ENCODE data around the gene TMEM245.

Gene TMEM245

GRCh38 chr9:109119439-109120203, at the start of gene TMEM245:
Gene TMEM245, minus strand, starts transcription at chr9:109119947. Its CDS starts 34 bp downstream, at chr9:109119913.
- DNase-seq = peak; percentile 92 to 100 (median 98)

DNA sequence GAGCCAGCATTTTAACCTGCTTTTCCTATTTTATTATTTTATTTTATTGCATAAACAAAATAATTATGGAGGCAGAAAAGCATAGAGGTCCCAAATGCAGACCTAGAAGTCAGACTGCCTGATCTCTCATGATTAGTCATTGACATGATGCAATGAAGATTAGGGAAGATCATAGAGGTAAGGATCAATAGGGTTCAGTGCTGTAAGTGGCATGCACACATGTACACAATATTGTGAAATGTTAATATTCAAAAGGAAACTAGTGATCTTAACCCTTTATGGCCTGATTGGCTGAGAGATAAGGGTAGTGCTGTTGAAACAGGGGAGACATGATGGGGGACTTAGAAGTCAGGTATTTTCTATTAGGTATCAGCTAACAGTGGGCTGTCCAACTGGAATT, 48.4 kb upstream of the TMEM245 start:
- DNase-seq = no peak

DNA sequence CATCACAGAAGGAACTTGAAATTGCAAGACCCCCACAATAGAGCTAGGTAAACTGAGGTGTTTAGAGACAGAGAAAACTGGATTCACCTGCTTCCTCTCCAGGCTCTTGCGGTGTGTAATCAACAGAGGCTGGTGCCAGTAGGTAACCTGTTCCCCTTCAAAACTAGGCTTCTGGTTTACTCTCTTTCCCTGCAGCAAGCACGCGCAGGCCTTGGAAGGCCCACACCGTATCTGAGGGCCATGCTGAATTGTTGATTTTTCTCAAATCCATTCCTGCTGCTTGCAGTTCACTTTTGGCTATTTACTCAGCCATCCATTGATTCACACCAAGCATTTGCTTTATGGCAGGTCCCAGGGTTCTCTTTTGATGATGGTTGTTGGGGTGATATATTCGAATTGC, 48.0 kb upstream of the TMEM245 start:
- DNase-seq = no peak

DNA sequence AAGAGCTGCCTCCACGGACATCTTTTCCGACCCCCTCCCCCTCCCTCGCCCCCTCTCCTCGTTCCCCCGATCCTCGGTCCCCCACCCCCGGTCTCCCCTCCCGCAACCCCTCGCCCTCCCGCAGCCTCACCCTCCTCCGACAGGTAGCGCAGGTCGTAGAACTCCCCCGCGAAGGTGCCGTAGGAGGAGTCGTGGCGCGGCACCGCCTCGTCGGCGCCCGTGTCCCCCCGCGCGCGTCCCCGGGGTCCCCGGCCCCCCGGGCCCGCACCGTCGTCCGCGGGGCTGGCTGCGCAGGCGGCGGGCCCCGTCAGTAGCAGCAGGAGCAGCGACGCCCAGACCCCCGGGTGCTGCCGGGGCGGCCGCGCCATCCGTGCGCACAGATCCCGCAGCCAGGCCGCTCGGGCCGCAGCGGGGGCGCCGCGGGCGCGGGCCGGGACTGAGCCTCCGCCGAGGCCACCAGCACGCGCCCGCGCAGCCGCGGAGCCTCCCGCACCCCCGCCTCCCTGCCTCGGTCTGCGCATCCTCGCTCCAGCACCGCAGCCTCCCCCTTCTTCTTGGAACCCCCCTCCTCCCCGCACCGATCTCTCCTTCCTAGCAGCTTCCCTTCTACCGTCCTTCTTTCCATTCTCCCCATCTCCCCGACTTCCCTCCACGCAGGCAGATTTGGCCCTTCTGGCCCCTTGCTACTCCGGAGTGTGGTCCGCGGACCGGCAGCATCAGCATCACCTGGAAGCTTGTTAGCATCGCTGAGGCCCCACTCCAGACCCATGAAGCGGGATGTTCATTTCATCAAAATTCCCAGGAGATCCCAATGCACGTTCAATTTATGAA, 47.2 kb upstream of the TMEM245 start, which contains the start of gene FRRS1L:
TSS of gene FRRS1L (minus strand) at position 479 of the 831 bp plus-strand sequence. CDS start at position 368, 111 bp downstream.
- peak in 2 of 3 experiments; percentile 79 to 83 for DNase-seq

GRCh38 chr9:109166171-109166770, 46.5 kb upstream of the TMEM245 start:
- no peak for DNase-seq

- no peak for DNase-seq
These were observed 44.3 kb upstream of the TMEM245 start for GRCh38 chr9:109164042-109164441.

DNA sequence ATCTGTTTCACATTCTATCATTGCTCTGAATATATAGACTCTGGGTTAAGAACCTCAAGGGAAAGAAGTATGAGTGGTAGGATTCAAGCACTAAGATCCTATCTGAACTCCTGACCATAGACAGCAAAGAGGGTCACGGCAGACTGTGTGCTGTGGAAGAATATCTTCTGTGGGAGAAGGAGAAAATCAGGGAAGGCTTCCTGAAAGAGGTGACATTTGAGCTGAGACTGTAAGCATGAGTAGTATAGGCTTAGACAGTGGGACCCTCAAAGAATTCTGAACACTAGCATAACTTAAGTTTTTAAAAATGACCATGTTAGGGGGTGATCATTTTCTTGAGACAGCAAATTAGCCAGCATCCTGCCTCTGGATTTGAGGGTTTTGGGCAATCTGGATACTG, 43.4 kb upstream of the TMEM245 start:
- DNase-seq = no peak

DNA sequence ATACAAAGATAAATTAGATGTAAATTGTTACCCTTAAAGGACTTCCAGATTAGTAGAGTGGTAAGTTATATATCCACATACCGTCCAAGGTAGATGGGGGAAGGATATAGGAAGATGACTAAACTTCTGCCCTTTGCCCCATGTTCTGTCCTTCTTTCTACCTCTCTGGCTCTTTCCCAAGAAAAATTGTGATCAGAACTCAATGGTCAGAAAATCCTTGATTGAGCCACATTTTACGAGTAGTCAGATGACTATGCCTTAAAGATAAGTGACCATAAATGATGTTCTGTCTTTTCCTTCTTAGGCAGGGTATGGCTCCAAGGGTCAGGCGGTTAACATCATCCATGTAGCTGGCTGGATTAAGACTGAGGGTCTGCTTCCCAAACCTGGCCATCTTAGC, 42.9 kb upstream of the TMEM245 start:
- DNase-seq = no peak

DNA sequence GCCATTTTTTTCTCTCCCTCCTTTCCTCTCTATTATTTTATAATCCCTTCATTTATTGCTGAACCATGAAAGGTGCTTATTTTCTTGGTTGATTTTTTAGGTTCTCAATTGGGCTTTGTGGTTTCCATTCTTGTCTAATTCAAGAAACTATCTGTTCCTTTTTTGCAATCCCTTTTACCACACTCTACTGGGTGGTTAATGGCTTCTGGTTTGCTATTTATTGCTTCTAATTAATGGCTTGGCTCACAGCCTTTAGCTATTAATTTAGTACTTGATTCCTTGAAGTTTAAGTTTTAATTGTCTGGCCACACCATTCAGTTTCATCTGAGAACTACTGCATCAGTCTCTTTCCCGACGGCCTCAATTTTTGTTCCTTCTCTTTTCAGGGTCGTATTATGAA, 41.7 kb upstream of the TMEM245 start:
- DNase-seq = peak in 1 of 3 experiments; percentile 15

- no peak for DNase-seq
These were observed 39.8 kb upstream of the TMEM245 start for GRCh38 chr9:109159583-109159982.

- no peak for DNase-seq
These were observed 38.9 kb upstream of the TMEM245 start for GRCh38 chr9:109158651-109159050.

DNA sequence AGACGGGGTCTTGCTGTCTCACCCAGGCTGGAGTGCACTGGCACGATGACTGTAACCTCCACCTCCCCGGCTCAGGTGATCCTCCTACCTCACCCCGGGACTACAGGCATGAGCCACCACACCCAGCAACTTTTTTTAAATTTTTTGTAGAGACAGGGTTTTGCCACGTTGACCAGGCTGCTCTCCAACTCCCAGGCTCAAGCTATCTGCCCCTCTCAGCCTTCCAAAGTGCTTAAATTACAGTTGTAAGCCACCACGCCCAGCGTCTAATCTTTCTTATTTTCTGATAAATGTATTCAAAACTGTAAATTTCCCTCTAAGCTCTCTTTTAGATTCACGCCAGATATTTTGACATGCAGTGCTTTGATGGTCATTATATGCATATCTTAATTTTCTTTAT, 37.0 kb upstream of the TMEM245 start:
- DNase-seq = no peak

DNA sequence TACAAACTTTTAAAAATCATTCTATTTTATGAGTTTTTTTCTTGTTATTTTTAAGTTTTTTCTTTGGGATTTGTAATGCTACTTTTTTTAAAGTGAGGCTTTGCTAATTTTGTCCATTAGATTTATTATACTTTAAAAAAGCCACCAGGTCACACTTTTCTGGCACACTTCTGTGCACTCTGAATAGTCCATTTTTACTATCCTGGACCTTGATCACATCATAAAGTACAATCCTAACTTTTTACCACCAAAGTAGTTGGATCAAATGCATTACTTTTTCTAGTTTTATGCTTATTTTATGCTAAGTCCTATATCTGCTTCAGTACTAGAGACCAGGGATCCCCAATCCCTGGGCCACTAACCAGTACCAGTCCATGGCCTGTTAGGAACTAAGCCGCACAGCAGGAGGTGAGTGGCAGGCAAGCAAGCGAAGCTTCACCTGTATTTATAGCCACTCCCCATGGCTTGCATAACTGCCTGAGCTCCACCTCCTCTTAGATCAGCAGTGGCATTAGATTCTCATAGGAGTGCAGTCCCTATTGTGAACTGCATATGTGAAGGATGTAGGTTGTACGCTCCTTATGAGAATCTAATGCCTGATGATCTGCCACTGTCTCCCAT, 31.3 kb upstream of the TMEM245 start:
- peak in 1 of 3 experiments; percentile 18 for DNase-seq

DNA sequence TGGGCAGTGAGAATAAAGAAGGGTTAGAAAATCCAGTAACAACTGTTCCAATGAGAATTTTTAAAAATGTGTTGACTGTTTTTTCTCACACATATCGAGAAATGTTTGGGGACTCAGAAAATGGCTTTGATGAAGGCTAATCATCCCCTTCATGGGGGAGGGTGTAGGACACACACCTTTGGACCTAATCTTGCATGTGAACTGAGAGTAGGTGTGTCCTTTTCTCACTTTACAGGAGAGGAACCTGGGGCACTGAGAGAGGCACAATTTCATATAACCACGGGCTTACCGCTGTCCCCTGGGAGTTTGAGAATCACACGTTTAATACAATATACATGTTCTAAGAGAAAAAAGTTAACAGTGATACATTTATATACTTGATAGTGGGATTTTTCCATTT, 30.0 kb upstream of the TMEM245 start:
- no peak for DNase-seq

GRCh38 chr9:109149089-109149488, 29.3 kb upstream of the TMEM245 start:
- no peak for DNase-seq

DNA sequence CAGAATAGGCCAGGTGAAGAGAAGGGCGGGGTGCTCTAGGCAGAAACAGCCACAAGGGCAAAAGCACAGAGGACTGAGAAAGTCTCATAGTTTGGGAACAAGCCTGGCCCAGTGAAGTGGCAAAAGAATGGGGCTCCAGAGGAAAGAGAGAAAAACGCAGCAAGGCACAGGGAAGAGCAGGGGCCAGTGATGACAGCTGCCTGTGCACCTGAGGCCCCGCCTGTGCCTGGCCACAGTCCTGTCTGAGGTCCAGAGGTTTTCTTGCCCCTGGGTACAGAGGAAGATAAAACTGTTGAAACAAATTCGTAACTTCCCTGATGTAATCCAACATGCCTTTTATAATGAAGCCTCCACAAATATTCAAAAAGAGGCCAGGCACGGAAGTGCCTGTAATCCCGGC, 25.3 kb upstream of the TMEM245 start:
- no peak for DNase-seq

DNA sequence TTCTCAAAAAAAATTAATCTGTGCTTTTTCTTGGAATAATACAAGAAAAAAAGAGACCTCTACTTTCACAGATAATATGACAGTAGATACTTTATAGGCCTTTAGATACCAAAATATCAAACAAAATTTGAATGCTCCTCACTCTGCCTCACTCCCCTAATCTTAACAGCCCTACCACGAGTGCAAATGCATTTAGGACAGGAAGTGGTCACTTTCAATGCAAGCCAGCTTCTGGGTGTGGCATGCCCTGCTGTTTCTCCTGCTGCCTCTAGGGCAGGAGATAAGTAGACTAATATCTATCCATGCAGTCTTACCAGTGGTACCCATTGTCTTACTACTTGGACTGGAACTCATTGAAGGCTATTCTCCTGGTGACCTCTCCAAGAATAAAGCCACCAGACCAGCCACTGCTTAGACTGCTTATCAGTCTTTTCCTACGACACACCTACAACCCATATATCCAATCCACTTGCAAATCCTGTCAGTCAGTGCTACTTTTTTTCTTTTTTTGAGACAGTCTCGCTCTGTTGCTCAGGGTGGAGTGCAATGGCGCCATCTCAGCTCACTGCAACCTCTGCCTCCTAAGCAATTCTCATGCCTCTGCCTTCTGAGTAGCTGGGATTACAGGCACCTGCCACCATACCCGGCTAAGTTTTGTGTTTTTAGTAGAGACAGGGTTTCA, 24.3 kb upstream of the TMEM245 start:
- no peak for DNase-seq

DNA sequence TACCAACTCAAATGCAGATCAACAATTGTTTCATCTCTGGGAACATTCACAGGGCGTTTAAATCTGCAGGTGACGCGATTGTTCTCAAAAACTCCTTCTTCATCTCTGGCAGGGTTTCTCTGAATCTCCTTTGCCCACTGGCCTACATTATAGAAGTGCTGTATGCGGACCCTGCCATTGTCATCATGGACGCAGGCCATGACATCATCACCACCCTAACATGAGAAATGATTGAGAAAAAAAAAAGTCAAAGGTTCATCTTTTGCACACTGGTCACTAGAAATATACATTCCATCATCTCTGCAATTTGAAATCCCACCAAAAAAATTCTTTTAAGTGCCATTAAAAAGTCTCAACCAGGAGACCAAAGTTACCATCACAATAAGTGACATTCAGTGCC, 21.6 kb upstream of the TMEM245 start:
- DNase-seq = no peak

GRCh38 chr9:109139851-109140250, 20.1 kb upstream of the TMEM245 start:
- DNase-seq = no peak

DNA sequence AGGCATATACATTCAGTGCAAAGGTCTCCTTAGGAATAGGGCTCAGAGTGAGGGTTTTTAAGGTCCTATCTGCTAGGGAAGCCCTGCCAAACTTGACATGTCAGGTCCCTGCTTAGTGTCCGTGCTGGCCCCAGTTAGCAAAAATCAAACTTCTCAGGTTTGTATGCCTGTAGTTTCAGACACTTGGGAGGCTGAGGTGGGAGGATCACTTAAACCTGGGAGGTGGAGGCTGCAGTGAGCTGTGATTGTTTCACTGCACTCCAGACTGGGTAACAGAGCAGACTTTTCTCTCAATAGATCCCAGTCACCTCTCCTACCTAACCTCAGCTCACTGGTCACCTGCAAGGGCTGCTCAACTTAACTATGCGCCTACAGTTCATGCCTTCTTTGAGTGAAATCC, 18.7 kb upstream of the TMEM245 start:
- no peak for DNase-seq

- DNase-seq = no peak
These were observed 14.4 kb upstream of the TMEM245 start for GRCh38 chr9:109134167-109134578.

DNA sequence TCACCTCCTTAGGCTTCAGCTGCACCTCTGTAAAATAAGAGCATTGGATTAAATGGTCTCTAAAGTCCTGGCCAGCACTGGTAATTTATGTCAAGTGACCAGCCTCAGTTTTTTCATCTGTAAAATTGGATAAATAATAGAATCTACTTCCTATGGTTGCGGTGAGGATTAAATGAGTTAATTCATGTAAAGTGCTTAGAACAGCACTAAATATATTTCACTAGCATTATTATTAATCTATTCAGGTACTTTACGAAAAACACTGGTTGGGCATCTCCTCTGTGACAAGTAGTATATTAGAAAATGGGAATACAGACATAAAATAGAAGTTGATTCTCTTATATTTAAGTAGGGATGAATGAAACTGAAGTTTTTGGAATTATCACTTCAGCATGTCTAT, 13.8 kb upstream of the TMEM245 start:
- DNase-seq = no peak
